ENCODE measurements around the gene TMEM26. TPM values are rescaled to one million over a fixed set of nuclear protein-coding genes. Genes with fewer than 3 reads are reported as not detected.

TMEM26 gene
- total and polyA plus RNA-seq, 2 donors from 2014 or later = 1.2 to 1.6 TPM

DNA sequence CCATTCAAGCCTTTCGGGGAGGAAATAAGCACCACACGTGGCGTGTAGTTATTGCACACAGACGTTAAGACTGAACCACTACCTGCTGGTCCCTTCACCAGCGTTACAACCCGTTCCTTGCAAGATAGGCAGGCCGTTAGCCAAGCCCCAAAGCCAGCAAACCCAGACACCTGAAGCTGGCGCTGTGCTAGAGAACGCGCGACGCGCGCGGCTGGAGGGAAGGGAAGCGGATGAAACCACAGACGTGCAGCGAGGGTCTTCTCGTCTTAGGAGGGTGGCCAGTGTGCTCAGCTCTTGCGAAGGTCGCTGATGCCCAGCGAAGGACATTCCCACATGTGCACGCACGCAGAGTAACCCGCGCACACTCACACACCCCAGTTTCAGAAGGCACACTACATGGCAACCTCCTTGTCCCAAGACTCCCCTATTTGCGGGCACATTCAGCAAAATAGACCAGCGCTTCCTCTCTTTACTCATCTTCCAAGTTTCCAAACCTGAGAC is 980 bp downstream of the TMEM26 start:
- TF ChIP-seq, protein P1, sequence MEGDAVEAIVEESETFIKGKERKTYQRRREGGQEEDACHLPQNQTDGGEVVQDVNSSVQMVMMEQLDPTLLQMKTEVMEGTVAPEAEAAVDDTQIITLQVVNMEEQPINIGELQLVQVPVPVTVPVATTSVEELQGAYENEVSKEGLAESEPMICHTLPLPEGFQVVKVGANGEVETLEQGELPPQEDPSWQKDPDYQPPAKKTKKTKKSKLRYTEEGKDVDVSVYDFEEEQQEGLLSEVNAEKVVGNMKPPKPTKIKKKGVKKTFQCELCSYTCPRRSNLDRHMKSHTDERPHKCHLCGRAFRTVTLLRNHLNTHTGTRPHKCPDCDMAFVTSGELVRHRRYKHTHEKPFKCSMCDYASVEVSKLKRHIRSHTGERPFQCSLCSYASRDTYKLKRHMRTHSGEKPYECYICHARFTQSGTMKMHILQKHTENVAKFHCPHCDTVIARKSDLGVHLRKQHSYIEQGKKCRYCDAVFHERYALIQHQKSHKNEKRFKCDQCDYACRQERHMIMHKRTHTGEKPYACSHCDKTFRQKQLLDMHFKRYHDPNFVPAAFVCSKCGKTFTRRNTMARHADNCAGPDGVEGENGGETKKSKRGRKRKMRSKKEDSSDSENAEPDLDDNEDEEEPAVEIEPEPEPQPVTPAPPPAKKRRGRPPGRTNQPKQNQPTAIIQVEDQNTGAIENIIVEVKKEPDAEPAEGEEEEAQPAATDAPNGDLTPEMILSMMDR (IDR thresholded peaks at IDR 0.05; ENCODE audit: borderline replicate concordance, extremely low read depth, insufficient read depth) = no peak
- Histone ChIP-seq H3K4me3 (ENCODE audit: low read length in 3 of 3) (peak overlapping the region; percentile 76 to 85 (median 82)), H3K27ac (ENCODE audit: low read depth in 2 of 2, low read length in 2 of 2) (peak overlapping the region in 1 of 2 donors; percentile 75), H3K4me1 (ENCODE audit: control insufficient read depth in 2 of 3, insufficient read depth in 2 of 3, low read depth in 1 of 3, low read length in 3 of 3) (peaks cover 0 to 13% (median 10%) of the 10 kb centered on the region in 3 donors), H3K36me3 (ENCODE audit: control insufficient read depth in 2 of 3, insufficient read depth in 3 of 3, low read length in 3 of 3) (no peaks in the 10 kb centered on the region), H3K27me3 (ENCODE audit: control insufficient read depth, insufficient read depth, low read length) (no peaks in the 10 kb centered on the region), H3K9me3 (ENCODE audit: control insufficient read depth in 2 of 3, insufficient read depth in 1 of 3, low read length in 3 of 3) (no peaks in the 10 kb centered on the region), H3K9ac (ENCODE audit: low read length in 3 of 3) (peak overlapping the region; percentile 37 to 71 (median 63))
- FAIRE-seq (no peak), DNase-seq (peak in 4 of 5 donors; percentile 57 to 73 (median 68))
- intact Hi-C loops (cut with DNase I) = no loop called here

DNA sequence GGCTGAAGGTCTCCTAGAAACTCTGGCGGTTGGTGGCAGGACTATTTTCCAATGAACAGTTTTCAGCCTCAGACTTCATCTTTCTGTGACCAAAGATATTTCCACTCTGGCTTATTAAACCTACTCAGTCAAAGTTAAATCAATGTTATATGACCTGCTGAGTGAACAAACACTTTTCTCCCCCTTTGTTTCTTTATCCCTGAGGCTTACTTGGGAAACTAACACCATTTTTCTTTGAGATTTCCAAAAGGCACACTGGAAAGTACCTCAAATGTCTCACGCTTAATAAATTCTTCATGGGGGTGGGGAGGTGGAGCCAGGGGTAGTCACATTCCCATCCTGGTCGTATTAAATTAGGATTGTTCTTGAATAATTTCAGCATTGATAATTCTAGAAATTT is 1.8 kb downstream of the TMEM26 start:
- Histone ChIP-seq H3K27me3 (ENCODE audit: control insufficient read depth, insufficient read depth, low read length) (no peaks in the 10 kb centered on the region), H3K9ac (ENCODE audit: low read length in 3 of 3) (no peak overlapping the region), H3K4me1 (ENCODE audit: control insufficient read depth in 2 of 3, insufficient read depth in 2 of 3, low read depth in 1 of 3, low read length in 3 of 3) (peaks cover 0 to 10% (median 6%) of the 10 kb centered on the region in 3 donors), H3K27ac (ENCODE audit: low read depth in 2 of 2, low read length in 2 of 2) (no peak overlapping the region), H3K36me3 (ENCODE audit: control insufficient read depth in 2 of 3, insufficient read depth in 3 of 3, low read length in 3 of 3) (no peaks in the 10 kb centered on the region), H3K4me3 (ENCODE audit: low read length in 3 of 3) (no peak overlapping the region), H3K9me3 (ENCODE audit: control insufficient read depth in 2 of 3, insufficient read depth in 1 of 3, low read length in 3 of 3) (no peaks in the 10 kb centered on the region)
- TF ChIP-seq, protein P1 (IDR thresholded peaks at IDR 0.05; ENCODE audit: borderline replicate concordance, extremely low read depth, insufficient read depth) = no peak
- DNase-seq (no peak), FAIRE-seq (no peak)
- intact Hi-C loops (cut with DNase I) = no loop called here

DNA sequence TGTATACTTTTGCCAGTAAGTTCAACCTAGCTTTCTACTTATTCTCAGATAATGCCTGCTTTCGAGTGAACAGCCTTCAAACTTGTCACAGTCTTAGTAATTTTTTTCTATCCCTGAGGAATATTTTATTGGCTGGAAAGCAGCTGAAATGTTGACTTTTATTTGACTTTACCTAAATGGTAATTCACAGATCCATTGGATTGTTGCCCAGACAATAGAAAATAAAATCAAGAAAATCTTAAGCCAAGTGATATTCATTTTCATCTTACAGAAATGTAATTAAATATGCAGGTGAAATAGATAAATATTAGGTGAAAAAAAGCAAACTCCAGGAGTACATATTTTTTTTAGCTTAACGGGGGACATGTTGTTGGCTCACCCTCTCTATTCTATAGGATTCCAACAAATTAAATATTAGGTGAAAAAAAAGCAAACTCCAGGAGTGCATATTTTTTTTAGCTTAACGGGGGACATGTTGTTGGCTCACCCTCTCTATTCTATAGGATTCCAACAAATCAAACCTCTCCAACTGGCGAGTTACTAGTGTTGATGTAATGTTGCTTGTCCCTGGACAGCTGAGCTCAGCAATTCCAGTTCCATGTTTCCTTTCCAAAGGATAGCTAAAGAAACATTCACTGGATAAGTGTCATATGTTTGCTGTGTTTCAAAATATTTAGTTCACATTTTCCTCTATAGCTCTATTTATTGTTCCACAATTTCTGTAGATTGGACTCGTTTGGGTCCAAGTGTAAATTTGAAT is 4.2 kb downstream of the TMEM26 start:
- intact Hi-C loops (cut with DNase I) = no loop called here
- no peak overlapping the region for H3K27ac ChIP-seq (ENCODE audit: low read depth in 2 of 2, low read length in 2 of 2)
- H3K9me3 ChIP-seq (ENCODE audit: control insufficient read depth in 2 of 3, insufficient read depth in 1 of 3, low read length in 3 of 3) = no peaks in the 10 kb centered on the region
- H3K36me3 ChIP-seq (ENCODE audit: control insufficient read depth in 2 of 3, insufficient read depth in 3 of 3, low read length in 3 of 3) = no peaks in the 10 kb centered on the region
- H3K9ac ChIP-seq (ENCODE audit: low read length in 3 of 3) = no peak overlapping the region
- TF ChIP-seq, protein P1 (IDR thresholded peaks at IDR 0.05; ENCODE audit: borderline replicate concordance, extremely low read depth, insufficient read depth) = no peak
- H3K4me1 ChIP-seq (ENCODE audit: control insufficient read depth in 2 of 3, insufficient read depth in 2 of 3, low read depth in 1 of 3, low read length in 3 of 3) = peaks cover 0 to 6% (median 0%) of the 10 kb centered on the region in 3 donors
- H3K27me3 ChIP-seq (ENCODE audit: control insufficient read depth, insufficient read depth, low read length) = no peaks in the 10 kb centered on the region
- DNase-seq (no peak), FAIRE-seq (no peak)
- H3K4me3 ChIP-seq (ENCODE audit: low read length in 3 of 3) = no peak overlapping the region
